ENCODE measurements around the gene FADS6. TPM values are rescaled to one million over a fixed set of nuclear protein-coding genes. Genes with fewer than 3 reads are reported as not detected.

Gene FADS6
- total and polyA plus RNA-seq, 2 of the 13 experiments (the other 11 are each of a cell fraction or from before 2014, with no cell fraction given), result 0.11 TPM

DNA sequence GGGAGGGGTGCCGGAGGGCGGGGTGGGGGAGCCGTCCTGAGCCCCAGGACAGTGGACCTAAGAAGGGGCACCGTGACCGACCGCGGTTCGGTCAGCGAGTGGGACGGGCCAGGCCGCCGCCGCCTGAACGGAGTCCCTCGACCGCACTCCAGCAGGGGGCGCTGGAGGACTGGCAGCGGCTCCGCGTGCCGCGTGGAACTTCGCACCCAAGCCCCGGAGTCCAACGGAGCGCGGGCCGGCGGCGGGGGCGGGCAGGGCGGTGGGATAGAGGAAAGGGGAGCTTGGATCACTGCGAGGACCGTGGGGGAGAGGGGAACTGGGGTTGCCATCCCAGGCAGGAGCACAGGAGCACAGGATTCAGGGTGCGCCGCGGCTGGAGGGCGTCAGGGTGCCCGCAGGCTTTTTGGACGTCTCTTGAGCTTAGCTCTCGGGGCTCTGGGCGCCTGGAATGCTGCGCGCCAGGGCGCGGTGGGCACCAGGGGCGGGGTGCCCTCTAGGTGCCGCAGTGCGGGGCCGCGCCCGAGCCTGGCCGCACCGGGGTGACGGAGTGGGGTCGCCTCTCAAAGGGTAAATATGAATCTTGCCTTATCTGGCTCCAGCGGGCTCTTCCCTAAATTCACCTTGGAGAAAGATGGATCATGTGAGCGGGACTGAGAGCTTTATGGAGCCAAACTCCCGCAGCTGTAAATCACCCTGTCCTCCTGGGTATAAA, 30.3 kb upstream of the FADS6 start (continued):
- TF ChIP-seq ZFP41 (CRISPR knock-in tag; IDR thresholded peaks at IDR 0.05; ENCODE audit: borderline replicate concordance) (no peak), TEAD3 (CRISPR knock-in tag; optimal IDR thresholded peaks at IDR 0.05; ENCODE audit: borderline replicate concordance) (peak; percentile 55), PRMT3 (CRISPR knock-in tag; IDR thresholded peaks at IDR 0.05; ENCODE audit: borderline replicate concordance, low read depth) (no peak), ZNF737 (CRISPR knock-in tag; IDR thresholded peaks at IDR 0.05; ENCODE audit: borderline replicate concordance) (no peak), RARA (CRISPR knock-in tag; IDR thresholded peaks at IDR 0.05) (0 out of 2 replicates have a peak, but pooled peaks have one; percentile 25), ZSCAN29 (CRISPR knock-in tag; conservative IDR thresholded peaks at IDR 0.05) (no peak), ZNF430 (CRISPR knock-in tag; IDR thresholded peaks at IDR 0.05) (peak; percentile 50; the same call in 1 of the 2 replicates), ZNF3 (CRISPR knock-in tag; IDR thresholded peaks at IDR 0.05) (no peak), AGO2 (optimal IDR thresholded peaks at IDR 0.05; ENCODE audit: low read depth, low read length) (no peak), MYNN (CRISPR knock-in tag; IDR thresholded peaks at IDR 0.05; ENCODE audit: low read depth) (no peak), ZNF7 (CRISPR knock-in tag; IDR thresholded peaks at IDR 0.05) (no peak), U2AF1 (optimal IDR thresholded peaks at IDR 0.05; ENCODE audit: low read depth, low read length) (no peak), ARNT2 (CRISPR knock-in tag; IDR thresholded peaks at IDR 0.05; ENCODE audit: low read depth) (peak; percentile 78), CBX2 (IDR thresholded peaks at IDR 0.05; ENCODE audit: low read depth, low read length) (no peak), CBX2 (CRISPR knock-in tag; IDR thresholded peaks at IDR 0.05; ENCODE audit: low read depth) (no peak), ZNF788 (CRISPR knock-in tag; IDR thresholded peaks at IDR 0.05; ENCODE audit: borderline replicate concordance) (peak; percentile 73; the same call in 1 of the 2 replicates)
- TF ChIP-seq, protein P1, sequence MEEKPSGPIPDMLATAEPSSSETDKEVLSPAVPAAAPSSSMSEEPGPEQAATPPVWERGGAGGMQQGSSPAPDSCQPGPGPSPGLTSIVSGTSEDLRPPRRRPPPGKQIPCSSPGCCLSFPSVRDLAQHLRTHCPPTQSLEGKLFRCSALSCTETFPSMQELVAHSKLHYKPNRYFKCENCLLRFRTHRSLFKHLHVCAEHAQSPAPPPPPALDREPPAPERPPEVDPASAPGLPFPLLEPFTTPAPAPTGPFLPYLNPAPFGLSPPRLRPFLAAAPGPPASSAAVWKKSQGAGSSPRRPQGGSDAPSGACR (CRISPR knock-in tag; IDR thresholded peaks at IDR 0.05), result peak; percentile 73; the same call in 1 of the 2 replicates
- TF ChIP-seq, protein P2, sequence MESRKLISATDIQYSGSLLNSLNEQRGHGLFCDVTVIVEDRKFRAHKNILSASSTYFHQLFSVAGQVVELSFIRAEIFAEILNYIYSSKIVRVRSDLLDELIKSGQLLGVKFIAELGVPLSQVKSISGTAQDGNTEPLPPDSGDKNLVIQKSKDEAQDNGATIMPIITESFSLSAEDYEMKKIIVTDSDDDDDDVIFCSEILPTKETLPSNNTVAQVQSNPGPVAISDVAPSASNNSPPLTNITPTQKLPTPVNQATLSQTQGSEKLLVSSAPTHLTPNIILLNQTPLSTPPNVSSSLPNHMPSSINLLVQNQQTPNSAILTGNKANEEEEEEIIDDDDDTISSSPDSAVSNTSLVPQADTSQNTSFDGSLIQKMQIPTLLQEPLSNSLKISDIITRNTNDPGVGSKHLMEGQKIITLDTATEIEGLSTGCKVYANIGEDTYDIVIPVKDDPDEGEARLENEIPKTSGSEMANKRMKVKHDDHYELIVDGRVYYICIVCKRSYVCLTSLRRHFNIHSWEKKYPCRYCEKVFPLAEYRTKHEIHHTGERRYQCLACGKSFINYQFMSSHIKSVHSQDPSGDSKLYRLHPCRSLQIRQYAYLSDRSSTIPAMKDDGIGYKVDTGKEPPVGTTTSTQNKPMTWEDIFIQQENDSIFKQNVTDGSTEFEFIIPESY (CRISPR knock-in tag; IDR thresholded peaks at IDR 0.05), result no peak
- TF ChIP-seq, protein P3, sequence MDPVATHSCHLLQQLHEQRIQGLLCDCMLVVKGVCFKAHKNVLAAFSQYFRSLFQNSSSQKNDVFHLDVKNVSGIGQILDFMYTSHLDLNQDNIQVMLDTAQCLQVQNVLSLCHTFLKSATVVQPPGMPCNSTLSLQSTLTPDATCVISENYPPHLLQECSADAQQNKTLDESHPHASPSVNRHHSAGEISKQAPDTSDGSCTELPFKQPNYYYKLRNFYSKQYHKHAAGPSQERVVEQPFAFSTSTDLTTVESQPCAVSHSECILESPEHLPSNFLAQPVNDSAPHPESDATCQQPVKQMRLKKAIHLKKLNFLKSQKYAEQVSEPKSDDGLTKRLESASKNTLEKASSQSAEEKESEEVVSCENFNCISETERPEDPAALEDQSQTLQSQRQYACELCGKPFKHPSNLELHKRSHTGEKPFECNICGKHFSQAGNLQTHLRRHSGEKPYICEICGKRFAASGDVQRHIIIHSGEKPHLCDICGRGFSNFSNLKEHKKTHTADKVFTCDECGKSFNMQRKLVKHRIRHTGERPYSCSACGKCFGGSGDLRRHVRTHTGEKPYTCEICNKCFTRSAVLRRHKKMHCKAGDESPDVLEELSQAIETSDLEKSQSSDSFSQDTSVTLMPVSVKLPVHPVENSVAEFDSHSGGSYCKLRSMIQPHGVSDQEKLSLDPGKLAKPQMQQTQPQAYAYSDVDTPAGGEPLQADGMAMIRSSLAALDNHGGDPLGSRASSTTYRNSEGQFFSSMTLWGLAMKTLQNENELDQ (CRISPR knock-in tag; IDR thresholded peaks at IDR 0.05; ENCODE audit: borderline replicate concordance), result 0 out of 2 replicates have a peak, but pooled peaks have one; percentile 61
- TF ChIP-seq, protein P4, sequence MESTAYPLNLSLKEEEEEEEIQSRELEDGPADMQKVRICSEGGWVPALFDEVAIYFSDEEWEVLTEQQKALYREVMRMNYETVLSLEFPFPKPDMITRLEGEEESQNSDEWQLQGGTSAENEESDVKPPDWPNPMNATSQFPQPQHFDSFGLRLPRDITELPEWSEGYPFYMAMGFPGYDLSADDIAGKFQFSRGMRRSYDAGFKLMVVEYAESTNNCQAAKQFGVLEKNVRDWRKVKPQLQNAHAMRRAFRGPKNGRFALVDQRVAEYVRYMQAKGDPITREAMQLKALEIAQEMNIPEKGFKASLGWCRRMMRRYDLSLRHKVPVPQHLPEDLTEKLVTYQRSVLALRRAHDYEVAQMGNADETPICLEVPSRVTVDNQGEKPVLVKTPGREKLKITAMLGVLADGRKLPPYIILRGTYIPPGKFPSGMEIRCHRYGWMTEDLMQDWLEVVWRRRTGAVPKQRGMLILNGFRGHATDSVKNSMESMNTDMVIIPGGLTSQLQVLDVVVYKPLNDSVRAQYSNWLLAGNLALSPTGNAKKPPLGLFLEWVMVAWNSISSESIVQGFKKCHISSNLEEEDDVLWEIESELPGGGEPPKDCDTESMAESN (CRISPR knock-in tag; conservative IDR thresholded peaks at IDR 0.05), result peak; percentile 54; the same call in 1 of the 2 replicates
- TF ChIP-seq, protein P5, sequence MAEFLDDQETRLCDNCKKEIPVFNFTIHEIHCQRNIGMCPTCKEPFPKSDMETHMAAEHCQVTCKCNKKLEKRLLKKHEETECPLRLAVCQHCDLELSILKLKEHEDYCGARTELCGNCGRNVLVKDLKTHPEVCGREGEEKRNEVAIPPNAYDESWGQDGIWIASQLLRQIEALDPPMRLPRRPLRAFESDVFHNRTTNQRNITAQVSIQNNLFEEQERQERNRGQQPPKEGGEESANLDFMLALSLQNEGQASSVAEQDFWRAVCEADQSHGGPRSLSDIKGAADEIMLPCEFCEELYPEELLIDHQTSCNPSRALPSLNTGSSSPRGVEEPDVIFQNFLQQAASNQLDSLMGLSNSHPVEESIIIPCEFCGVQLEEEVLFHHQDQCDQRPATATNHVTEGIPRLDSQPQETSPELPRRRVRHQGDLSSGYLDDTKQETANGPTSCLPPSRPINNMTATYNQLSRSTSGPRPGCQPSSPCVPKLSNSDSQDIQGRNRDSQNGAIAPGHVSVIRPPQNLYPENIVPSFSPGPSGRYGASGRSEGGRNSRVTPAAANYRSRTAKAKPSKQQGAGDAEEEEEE (CRISPR knock-in tag; IDR thresholded peaks at IDR 0.05; ENCODE audit: borderline replicate concordance), result no peak
